PC-3 (cell line): Measurements from ENCODE around the gene ENO3. TPM values are rescaled to one million over a fixed set of nuclear protein-coding genes. Genes with fewer than 3 reads are reported as not detected.

Experiments used
- ATAC-seq: fragments of 200-7000 bp; cut with Tn5 transposase; 2 replicates; pipeline ENCODE4 v1.9.1; 2020; ENCODE audit warnings: mild to moderate bottlenecking, moderate library complexity
- BruUV-seq: library from RNA; stranded (reverse); fragments of 400-500 nt; replicated peaks from 2 replicates; lab custom pipeline; 2021; lab: Mats Ljungman, UMichigan
- CTCF ChIA-PET: fragments of 300-600 bp; sonication (Branson Sonifier 250); formaldehyde crosslinking; loops from one replicate; lab custom pipeline; 2022; ENCODE audit warnings: antibody characterized with exemption; lab: Charles Lee
- POLR2A ChIA-PET: fragments of 300-600 bp; sonication (Branson Sonifier 250); formaldehyde crosslinking; loops from one replicate; lab custom pipeline; 2022; ENCODE audit warnings: antibody characterized with exemption; ENCODE audit not compliant: unreplicated experiment; lab: Charles Lee
- DNase-seq: peaks from one replicate; pipeline ENCODE4 v3.0.0-alpha.2; 2015
- H2AFZ ChIP-seq: fragments of 300-600 bp; sonication (generic); 2 replicates; pipeline ENCODE4 v1.6.0; 2016; ENCODE audit warnings: antibody characterized with exemption, low read length
- H3F3A ChIP-seq: fragments of 300-600 bp; sonication (generic); one replicate; pipeline ENCODE4 v1.6.0; 2017; ENCODE audit warnings: antibody characterized with exemption, low read length, control low read depth, mild to moderate bottlenecking; ENCODE audit not compliant: unreplicated experiment
- H3K27ac ChIP-seq: fragments of 300-600 bp; sonication (generic); 2 replicates; pipeline ENCODE4 v1.5.1; 2016; ENCODE audit warnings: mild to moderate bottlenecking, low read length
- H3K27me3 ChIP-seq: fragments of 300-600 bp; sonication (generic); 2 replicates; pipeline ENCODE4 v1.6.1; 2016; ENCODE audit warnings: low read length, mixed read lengths
- H3K36me3 ChIP-seq: fragments of 300-600 bp; sonication (generic); 2 replicates; pipeline ENCODE4 v1.6.1; 2016; ENCODE audit warnings: low read depth, mixed run types, low read length, mixed read lengths
- H3K4me1 ChIP-seq: fragments of 300-600 bp; sonication (generic); 2 replicates; pipeline ENCODE4 v1.5.1; 2016; ENCODE audit warnings: low read length; ENCODE audit not compliant: insufficient read depth
- H3K4me2 ChIP-seq: fragments of 300-600 bp; sonication (generic); 2 replicates; pipeline ENCODE4 v1.6.0; 2016; ENCODE audit warnings: low read length
- H3K4me3 ChIP-seq: fragments of 300-600 bp; sonication (generic); 2 replicates; pipeline ENCODE4 v1.5.1; 2016; ENCODE audit warnings: mild to moderate bottlenecking, low read length, mixed read lengths
- H3K79me2 ChIP-seq: fragments of 300-600 bp; sonication (generic); 2 replicates; pipeline ENCODE4 v1.6.1; 2017; ENCODE audit warnings: low read length, mixed read lengths
- H3K9ac ChIP-seq: fragments of 300-600 bp; sonication (generic); 2 replicates; pipeline ENCODE4 v1.6.0; 2016; ENCODE audit warnings: mild to moderate bottlenecking, low read length
- H3K9me2 ChIP-seq: fragments of 300-600 bp; sonication (generic); replicated peaks from 2 replicates; pipeline ENCODE4 v1.6.1; 2016; ENCODE audit warnings: mixed run types, low read length, mixed read lengths
- H3K9me3 ChIP-seq: fragments of 300-600 bp; sonication (generic); 2 replicates; pipeline ENCODE4 v1.6.1; 2016; ENCODE audit warnings: low read length, mixed read lengths
- H4K20me1 ChIP-seq: fragments of 300-600 bp; sonication (generic); 2 replicates; pipeline ENCODE4 v1.6.1; 2016; ENCODE audit warnings: low read length, mixed read lengths
- EZH2 ChIP-seq: fragments of 300-600 bp; sonication (generic); IDR thresholded peaks from one replicate; pipeline ENCODE4 v1.6.1; 2017; ENCODE audit warnings: antibody characterized with exemption, mild to moderate bottlenecking, low read length; ENCODE audit not compliant: unreplicated experiment
- EZH2phosphoT487 ChIP-seq: fragments of 300-600 bp; sonication (generic); IDR thresholded peaks from 2 replicates; pipeline ENCODE4 v1.6.1; 2018; ENCODE audit warnings: mild to moderate bottlenecking, antibody characterized with exemption, low read length, borderline replicate concordance
- intact Hi-C: fragments of 100-400 bp; cut with micrococcal nuclease; formaldehyde crosslinking; loops from 2 replicates; pipeline ENCODE4 v1.9.0; 2023
- total RNA-seq: library from RNA; depleted of rRNA; stranded (reverse); fragments of >200 nt; gene quantifications from 2 replicates; pipeline ENCODE4 v1.2.3, GENCODE V29; 2014
- TF ChIP-seq, protein P1 (sequence below): fragments of 300-600 bp; sonication (generic); conservative IDR thresholded peaks from 2 replicates; pipeline ENCODE4 v1.5.1; 2017; ENCODE audit warnings: antibody characterized with exemption, low read depth, mild to moderate bottlenecking, low read length

The ENO3 gene
- total RNA-seq, 1 experiment from 2014 or later, result 2.4 TPM

DNA sequence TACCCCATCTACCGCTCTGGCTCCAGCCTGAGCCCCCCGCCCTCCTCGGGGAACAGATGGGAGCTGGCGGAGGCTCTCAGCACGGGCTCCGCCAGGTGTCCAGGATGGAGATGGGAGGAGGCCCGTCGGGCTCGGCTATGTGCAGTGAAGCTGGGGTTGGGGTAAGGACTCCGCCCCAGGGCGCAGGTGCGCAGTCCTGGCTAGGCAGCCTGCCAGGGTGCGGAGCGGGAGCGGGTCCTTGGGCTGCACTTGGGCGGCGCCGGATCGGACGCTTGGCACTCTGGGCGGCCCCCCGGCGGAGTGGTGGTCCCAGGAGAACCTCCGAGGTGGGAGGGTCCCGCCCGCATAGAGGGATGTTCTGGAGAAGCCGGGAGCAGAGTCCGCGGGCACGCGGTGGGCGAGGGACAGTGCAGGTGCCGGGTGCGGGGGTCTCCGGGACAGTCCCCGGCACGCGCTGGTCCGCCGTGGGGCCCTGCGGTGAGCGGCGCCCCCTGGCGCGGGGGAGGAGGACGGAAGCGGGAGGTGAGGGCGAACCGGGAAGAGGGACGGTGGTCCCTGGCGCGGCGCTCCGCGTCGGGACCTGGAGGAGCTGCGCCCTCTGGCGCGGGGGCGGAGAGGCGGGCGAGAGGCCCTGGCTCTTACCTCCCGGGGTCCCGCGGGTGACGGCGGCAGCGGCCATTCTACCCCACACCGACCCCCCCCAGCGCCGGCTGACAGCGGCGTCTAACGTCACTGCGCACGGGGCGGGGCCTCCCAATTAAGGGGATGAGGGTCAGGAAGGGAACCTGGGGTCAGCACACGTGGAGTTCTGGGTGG is 36.2 kb downstream of the ENO3 start, which contains the start of gene CAMTA2:
CAMTA2 (minus strand) TSS at position 725 of the 816 bp plus-strand sequence. CDS start 1,453 bp downstream, outside the sequence.
- Histone ChIP-seq H3F3A (no peaks in the 10 kb centered on the region), H3K27ac (peak within 1 kb of the TSS; percentile 14; the same call in 1 of the 2 replicates), H3K9ac (peak within 1 kb of the TSS; percentile 82), H3K4me3 (peak within 1 kb of the TSS; percentile 88), H3K79me2 (peaks cover 7% of the 10 kb centered on the region; the same call in 1 of the 2 replicates), H3K9me3 (no peaks in the 10 kb centered on the region), H3K4me1 (peaks cover 15% of the 10 kb centered on the region; the same call in 1 of the 2 replicates), H3K36me3 (no peaks in the 10 kb centered on the region; the same call in 1 of the 2 replicates), H4K20me1 (no peaks in the 10 kb centered on the region), H3K9me2 (no peaks in the 10 kb centered on the region), H3K4me2 (peak within 1 kb of the TSS; percentile 88), H2AFZ (peak within 1 kb of the TSS; percentile 94), H3K27me3 (no peaks in the 10 kb centered on the region)
- TF ChIP-seq, protein P1, sequence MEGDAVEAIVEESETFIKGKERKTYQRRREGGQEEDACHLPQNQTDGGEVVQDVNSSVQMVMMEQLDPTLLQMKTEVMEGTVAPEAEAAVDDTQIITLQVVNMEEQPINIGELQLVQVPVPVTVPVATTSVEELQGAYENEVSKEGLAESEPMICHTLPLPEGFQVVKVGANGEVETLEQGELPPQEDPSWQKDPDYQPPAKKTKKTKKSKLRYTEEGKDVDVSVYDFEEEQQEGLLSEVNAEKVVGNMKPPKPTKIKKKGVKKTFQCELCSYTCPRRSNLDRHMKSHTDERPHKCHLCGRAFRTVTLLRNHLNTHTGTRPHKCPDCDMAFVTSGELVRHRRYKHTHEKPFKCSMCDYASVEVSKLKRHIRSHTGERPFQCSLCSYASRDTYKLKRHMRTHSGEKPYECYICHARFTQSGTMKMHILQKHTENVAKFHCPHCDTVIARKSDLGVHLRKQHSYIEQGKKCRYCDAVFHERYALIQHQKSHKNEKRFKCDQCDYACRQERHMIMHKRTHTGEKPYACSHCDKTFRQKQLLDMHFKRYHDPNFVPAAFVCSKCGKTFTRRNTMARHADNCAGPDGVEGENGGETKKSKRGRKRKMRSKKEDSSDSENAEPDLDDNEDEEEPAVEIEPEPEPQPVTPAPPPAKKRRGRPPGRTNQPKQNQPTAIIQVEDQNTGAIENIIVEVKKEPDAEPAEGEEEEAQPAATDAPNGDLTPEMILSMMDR, result peak; percentile 72
- no peak for TF ChIP-seq EZH2phosphoT487
- TF ChIP-seq EZH2, result no peak
- peak; percentile 82 for ATAC-seq
- intact Hi-C loops, result no loop called here
- ChIA-PET POLR2A (no interaction called here), CTCF (no interaction called here)
- BruUV-seq, result no TSS peak
- DNase-seq, result peak; percentile 55

DNA sequence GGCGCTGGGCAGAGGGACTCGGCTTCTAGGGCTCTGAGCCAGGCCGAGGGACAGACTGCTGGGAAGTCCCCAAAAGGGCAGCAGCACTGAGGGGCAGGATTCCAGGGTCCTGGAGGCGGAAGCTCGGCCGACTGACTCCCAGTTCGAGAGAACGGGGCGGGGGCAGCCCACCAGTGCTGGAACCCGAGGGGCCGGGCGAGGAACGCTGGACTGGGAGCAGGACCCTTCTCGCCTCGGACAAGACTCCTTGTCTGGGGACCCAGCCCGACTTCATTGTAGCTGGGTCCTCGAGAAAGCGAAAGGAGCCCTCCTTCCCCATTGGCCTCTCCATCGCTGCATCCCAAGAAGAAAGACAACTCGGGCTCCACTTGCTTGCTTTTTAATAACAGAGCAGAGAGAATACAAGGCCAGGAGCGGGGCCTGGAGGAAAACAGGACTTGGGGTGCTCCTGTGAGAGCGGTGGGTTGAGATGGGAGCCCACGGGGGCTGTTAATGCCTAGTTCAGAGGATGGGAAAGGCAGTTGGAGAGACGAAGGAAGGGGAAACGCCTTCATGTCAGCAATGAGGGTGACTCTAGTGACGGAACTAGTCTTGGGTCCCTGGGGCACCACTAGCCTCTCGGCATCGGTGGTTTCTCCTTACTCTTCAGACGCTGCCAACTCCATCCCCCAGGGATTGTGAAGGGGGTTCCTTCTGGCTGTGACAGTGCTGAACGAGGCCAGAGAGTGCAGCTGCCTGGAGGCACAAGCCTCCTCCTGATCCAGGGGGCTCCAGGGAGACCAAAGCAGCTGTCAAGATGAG is 37.0 kb downstream of the ENO3 start:
- CTCF ChIA-PET, result no interaction called here
- peak overlapping the region; percentile 94 for H2AFZ ChIP-seq
- TF ChIP-seq EZH2 (no peak), EZH2phosphoT487 (no peak)
- TF ChIP-seq, protein P1, result no peak
- H3K79me2 ChIP-seq, result peaks cover 7% of the 10 kb centered on the region; the same call in 1 of the 2 replicates
- H3K36me3 ChIP-seq, result no peaks in the 10 kb centered on the region; the same call in 1 of the 2 replicates
- peak overlapping the region; percentile 88 for H3K4me2 ChIP-seq
- ATAC-seq (no peak), DNase-seq (no peak)
- no peaks in the 10 kb centered on the region for H3F3A ChIP-seq
- no peak overlapping the region for H3K27ac ChIP-seq
- intact Hi-C loops, result no loop called here
- POLR2A ChIA-PET, result no interaction called here
- H3K27me3 ChIP-seq, result no peaks in the 10 kb centered on the region
- H3K9ac ChIP-seq, result peak overlapping the region; percentile 82
- H3K4me1 ChIP-seq, result peaks cover 15% of the 10 kb centered on the region; the same call in 1 of the 2 replicates
- TSS peak; percentile 67 for BruUV-seq
- no peaks in the 10 kb centered on the region for H3K9me2 ChIP-seq
- no peaks in the 10 kb centered on the region for H3K9me3 ChIP-seq
- H3K4me3 ChIP-seq, result peak overlapping the region; percentile 88
- no peaks in the 10 kb centered on the region for H4K20me1 ChIP-seq
